PC-3 (cell line): ENCODE measurements around the gene FOXN3. TPM values are rescaled to one million over a fixed set of nuclear protein-coding genes. Genes with fewer than 3 reads are reported as not detected.

ENCODE experiments used
- ATAC-seq: fragments of 200-7000 bp; cut with Tn5 transposase; 2 replicates; pipeline ENCODE4 v1.9.1; 2020; ENCODE audit warnings: mild to moderate bottlenecking, moderate library complexity
- BruUV-seq: library from RNA; stranded (reverse); fragments of 400-500 nt; replicated peaks from 2 replicates; lab custom pipeline; 2021; lab: Mats Ljungman, UMichigan
- CTCF ChIA-PET: fragments of 300-600 bp; sonication (Branson Sonifier 250); formaldehyde crosslinking; loops from one replicate; lab custom pipeline; 2022; ENCODE audit warnings: antibody characterized with exemption; lab: Charles Lee
- POLR2A ChIA-PET: fragments of 300-600 bp; sonication (Branson Sonifier 250); formaldehyde crosslinking; loops from one replicate; lab custom pipeline; 2022; ENCODE audit warnings: antibody characterized with exemption; ENCODE audit not compliant: unreplicated experiment; lab: Charles Lee
- DNase-seq: peaks from one replicate; pipeline ENCODE4 v3.0.0-alpha.2; 2015
- H2AFZ ChIP-seq: fragments of 300-600 bp; sonication (generic); 2 replicates; pipeline ENCODE4 v1.6.0; 2016; ENCODE audit warnings: antibody characterized with exemption, low read length
- H3F3A ChIP-seq: fragments of 300-600 bp; sonication (generic); one replicate; pipeline ENCODE4 v1.6.0; 2017; ENCODE audit warnings: antibody characterized with exemption, low read length, control low read depth, mild to moderate bottlenecking; ENCODE audit not compliant: unreplicated experiment
- H3K27ac ChIP-seq: fragments of 300-600 bp; sonication (generic); 2 replicates; pipeline ENCODE4 v1.5.1; 2016; ENCODE audit warnings: mild to moderate bottlenecking, low read length
- H3K27me3 ChIP-seq: fragments of 300-600 bp; sonication (generic); 2 replicates; pipeline ENCODE4 v1.6.1; 2016; ENCODE audit warnings: low read length, mixed read lengths
- H3K36me3 ChIP-seq: fragments of 300-600 bp; sonication (generic); 2 replicates; pipeline ENCODE4 v1.6.1; 2016; ENCODE audit warnings: low read depth, mixed run types, low read length, mixed read lengths
- H3K4me1 ChIP-seq: fragments of 300-600 bp; sonication (generic); 2 replicates; pipeline ENCODE4 v1.5.1; 2016; ENCODE audit warnings: low read length; ENCODE audit not compliant: insufficient read depth
- H3K4me2 ChIP-seq: fragments of 300-600 bp; sonication (generic); 2 replicates; pipeline ENCODE4 v1.6.0; 2016; ENCODE audit warnings: low read length
- H3K4me3 ChIP-seq: fragments of 300-600 bp; sonication (generic); 2 replicates; pipeline ENCODE4 v1.5.1; 2016; ENCODE audit warnings: mild to moderate bottlenecking, low read length, mixed read lengths
- H3K79me2 ChIP-seq: fragments of 300-600 bp; sonication (generic); 2 replicates; pipeline ENCODE4 v1.6.1; 2017; ENCODE audit warnings: low read length, mixed read lengths
- H3K9ac ChIP-seq: fragments of 300-600 bp; sonication (generic); 2 replicates; pipeline ENCODE4 v1.6.0; 2016; ENCODE audit warnings: mild to moderate bottlenecking, low read length
- H3K9me2 ChIP-seq: fragments of 300-600 bp; sonication (generic); replicated peaks from 2 replicates; pipeline ENCODE4 v1.6.1; 2016; ENCODE audit warnings: mixed run types, low read length, mixed read lengths
- H3K9me3 ChIP-seq: fragments of 300-600 bp; sonication (generic); 2 replicates; pipeline ENCODE4 v1.6.1; 2016; ENCODE audit warnings: low read length, mixed read lengths
- H4K20me1 ChIP-seq: fragments of 300-600 bp; sonication (generic); 2 replicates; pipeline ENCODE4 v1.6.1; 2016; ENCODE audit warnings: low read length, mixed read lengths
- CTCF ChIP-seq: fragments of 300-600 bp; sonication (generic); conservative IDR thresholded peaks from 2 replicates; pipeline ENCODE4 v1.5.1; 2017; ENCODE audit warnings: antibody characterized with exemption, low read depth, mild to moderate bottlenecking, low read length
- EZH2 ChIP-seq: fragments of 300-600 bp; sonication (generic); IDR thresholded peaks from one replicate; pipeline ENCODE4 v1.6.1; 2017; ENCODE audit warnings: antibody characterized with exemption, mild to moderate bottlenecking, low read length; ENCODE audit not compliant: unreplicated experiment
- EZH2phosphoT487 ChIP-seq: fragments of 300-600 bp; sonication (generic); IDR thresholded peaks from 2 replicates; pipeline ENCODE4 v1.6.1; 2018; ENCODE audit warnings: mild to moderate bottlenecking, antibody characterized with exemption, low read length, borderline replicate concordance
- intact Hi-C: fragments of 100-400 bp; cut with micrococcal nuclease; formaldehyde crosslinking; loops from 2 replicates; pipeline ENCODE4 v1.9.0; 2023
- total RNA-seq: library from RNA; depleted of rRNA; stranded (reverse); fragments of >200 nt; gene quantifications from 2 replicates; pipeline ENCODE4 v1.2.3, GENCODE V29; 2014

Gene FOXN3
- total RNA-seq, 1 experiment from 2014 or later: 13.3 TPM

GRCh38 chr14:89377544-89377943 is 39.5 kb downstream of the FOXN3 start:
- ChIA-PET CTCF (no interaction called here), POLR2A (interaction anchor here (0.5 kb wide), 1 partner anchor 58 kb away, joined by 3 read pairs; no protein-coding TSS in a partner anchor)
- intact Hi-C loops: no loop called here
- no peaks in the 10 kb centered on the region for H3K27me3 ChIP-seq
- no peaks in the 10 kb centered on the region for H4K20me1 ChIP-seq
- ATAC-seq (no peak), DNase-seq (no peak)
- H3K27ac ChIP-seq: no peak overlapping the region
- no peak for TF ChIP-seq EZH2phosphoT487
- TF ChIP-seq EZH2: no peak
- no peak for TF ChIP-seq CTCF
- H3F3A ChIP-seq: no peaks in the 10 kb centered on the region
- no peaks in the 10 kb centered on the region for H3K4me1 ChIP-seq
- BruUV-seq: no TSS peak
- H3K4me3 ChIP-seq: no peak overlapping the region
- no peaks in the 10 kb centered on the region for H3K9me2 ChIP-seq
- no peaks in the 10 kb centered on the region for H3K79me2 ChIP-seq
- H3K9ac ChIP-seq: no peak overlapping the region
- H2AFZ ChIP-seq: no peak overlapping the region
- H3K9me3 ChIP-seq: no peaks in the 10 kb centered on the region
- H3K36me3 ChIP-seq: peaks cover 3% of the 10 kb centered on the region; the same call in 1 of the 2 replicates
- H3K4me2 ChIP-seq: no peak overlapping the region

- no peaks in the 10 kb centered on the region for H3F3A ChIP-seq
- DNase-seq (no peak), ATAC-seq (no peak)
- H3K4me1 ChIP-seq: no peaks in the 10 kb centered on the region
- H3K36me3 ChIP-seq: no peaks in the 10 kb centered on the region
- no peaks in the 10 kb centered on the region for H3K9me2 ChIP-seq
- BruUV-seq: no TSS peak
- H4K20me1 ChIP-seq: no peaks in the 10 kb centered on the region
- no peak overlapping the region for H2AFZ ChIP-seq
- no peak overlapping the region for H3K4me3 ChIP-seq
- POLR2A ChIA-PET: no interaction called here
- no peaks in the 10 kb centered on the region for H3K27me3 ChIP-seq
- no peaks in the 10 kb centered on the region for H3K79me2 ChIP-seq
- no peaks in the 10 kb centered on the region for H3K9me3 ChIP-seq
- no peak overlapping the region for H3K9ac ChIP-seq
- H3K4me2 ChIP-seq: no peak overlapping the region
- H3K27ac ChIP-seq: no peak overlapping the region
- intact Hi-C loops: no loop called here
- CTCF ChIA-PET: no interaction called here
- no peak for TF ChIP-seq EZH2
- TF ChIP-seq CTCF: no peak
- no peak for TF ChIP-seq EZH2phosphoT487
Measured at GRCh38 chr14:89374908-89375307, 42.1 kb downstream of the FOXN3 start.

DNA sequence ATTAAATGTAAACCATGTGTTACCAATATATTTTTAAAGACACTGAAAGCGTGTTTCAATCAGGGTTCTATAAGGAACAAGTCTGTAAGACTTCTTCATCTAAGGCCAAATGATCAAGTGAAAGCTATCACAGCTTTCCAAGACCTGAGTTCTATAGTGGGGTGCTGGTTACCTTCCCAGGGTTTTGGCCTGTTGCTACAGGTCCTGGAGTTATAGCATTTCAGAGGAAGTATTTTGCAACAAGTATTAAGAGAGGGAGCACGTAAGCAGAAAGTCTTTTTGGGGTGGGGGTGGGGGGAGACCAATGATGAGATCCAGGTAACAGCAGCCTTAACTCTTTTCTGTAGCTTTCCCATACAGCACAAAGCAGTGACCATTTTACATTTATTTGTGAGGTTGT is 43.8 kb downstream of the FOXN3 start:
- H3K79me2 ChIP-seq: no peaks in the 10 kb centered on the region
- H3K4me3 ChIP-seq: no peak overlapping the region
- CTCF ChIA-PET: no interaction called here
- POLR2A ChIA-PET: interaction anchor here (0.5 kb wide), 1 partner anchor 149 kb away, joined by 4 read pairs; no protein-coding TSS in a partner anchor
- intact Hi-C loops: no loop called here
- DNase-seq (no peak), ATAC-seq (no peak)
- H3K9ac ChIP-seq: no peak overlapping the region
- no peak overlapping the region for H2AFZ ChIP-seq
- H3K27me3 ChIP-seq: no peaks in the 10 kb centered on the region
- BruUV-seq: no TSS peak
- no peaks in the 10 kb centered on the region for H3F3A ChIP-seq
- no peaks in the 10 kb centered on the region for H3K9me2 ChIP-seq
- no peaks in the 10 kb centered on the region for H3K4me1 ChIP-seq
- no peak overlapping the region for H3K27ac ChIP-seq
- no peaks in the 10 kb centered on the region for H3K36me3 ChIP-seq
- no peak for TF ChIP-seq CTCF
- TF ChIP-seq EZH2: no peak
- no peak for TF ChIP-seq EZH2phosphoT487
- H4K20me1 ChIP-seq: no peaks in the 10 kb centered on the region
- no peaks in the 10 kb centered on the region for H3K9me3 ChIP-seq
- no peak overlapping the region for H3K4me2 ChIP-seq
